Measurements from ENCODE around the gene RFX1.
"Not testable (repeated sequence)": the region's sequence is repeated elsewhere in the genome, so short reads cannot be mapped to it uniquely, and the experiment has no call there.

Gene RFX1

GRCh38 chr19:14026652-14027192 lies 20.6 kb upstream of the RFX1 start:
- not testable (repeated sequence) for DNase-seq

GRCh38 chr19:14023404-14024235 lies 17.5 kb upstream of the RFX1 start:
- DNase-seq = peak; percentile 64

GRCh38 chr19:14022469-14022868 lies 16.3 kb upstream of the RFX1 start:
- DNase-seq = no peak

- DNase-seq = no peak
Observed at GRCh38 chr19:14021474-14021873, 15.4 kb upstream of the RFX1 start.

GRCh38 chr19:14019739-14020138 lies 13.6 kb upstream of the RFX1 start:
- DNase-seq = not testable (repeated sequence)

GRCh38 chr19:14019100-14019499 lies 13.0 kb upstream of the RFX1 start:
- no peak for DNase-seq

- DNase-seq = no peak
Observed at GRCh38 chr19:14015524-14016035, 9.5 kb upstream of the RFX1 start.

- DNase-seq = no peak
Observed at GRCh38 chr19:14012378-14012915, 6.3 kb upstream of the RFX1 start.

GRCh38 chr19:14006766-14007562 lies 844 bp upstream of the RFX1 start:
- no peak for DNase-seq

- DNase-seq = peak; percentile 88
Observed at GRCh38 chr19:14005349-14006084, 603 bp downstream of the RFX1 start.

- DNase-seq = no peak
Observed at GRCh38 chr19:14004619-14005348, 1.3 kb downstream of the RFX1 start.

- no peak for DNase-seq
Observed at GRCh38 chr19:14003251-14004055, 2.7 kb downstream of the RFX1 start.

- no peak for DNase-seq
Observed at GRCh38 chr19:14002571-14003250, 3.4 kb downstream of the RFX1 start.

GRCh38 chr19:14000691-14001375 lies 5.3 kb downstream of the RFX1 start:
- no peak for DNase-seq

GRCh38 chr19:13999085-13999484 lies 7.0 kb downstream of the RFX1 start:
- DNase-seq = no peak

GRCh38 chr19:13998426-13998825 lies 7.7 kb downstream of the RFX1 start:
- DNase-seq = no peak

GRCh38 chr19:13997631-13997962 lies 8.5 kb downstream of the RFX1 start:
- DNase-seq = no peak

- DNase-seq = no peak
Observed at GRCh38 chr19:13996928-13997630, 9.0 kb downstream of the RFX1 start.

Data from fibroblast of skin of right biceps (primary cell).